SK-N-MC (cell line): ENCODE data around the gene DGKQ.

ENCODE experiments used
- EZH2 ChIP-seq: fragments of 200-600 bp; sonication (generic); IDR thresholded peaks from one replicate; pipeline ENCODE4 v1.6.1; 2017; ENCODE audit warnings: antibody characterized with exemption
- FOXP2 ChIP-seq: optimal IDR thresholded peaks from 2 replicates; pipeline ENCODE3; 2011; ENCODE audit warnings: mild to moderate bottlenecking, moderate library complexity; ENCODE audit not compliant: insufficient read depth; ENCODE audit errors: extremely low read length, control extremely low read depth
- POLR2AphosphoS5 ChIP-seq: IDR thresholded peaks from 2 replicates; pipeline ENCODE4 v1.6.1; 2012; ENCODE audit warnings: mild to moderate bottlenecking, low read depth, low read length, borderline replicate concordance

DNA sequence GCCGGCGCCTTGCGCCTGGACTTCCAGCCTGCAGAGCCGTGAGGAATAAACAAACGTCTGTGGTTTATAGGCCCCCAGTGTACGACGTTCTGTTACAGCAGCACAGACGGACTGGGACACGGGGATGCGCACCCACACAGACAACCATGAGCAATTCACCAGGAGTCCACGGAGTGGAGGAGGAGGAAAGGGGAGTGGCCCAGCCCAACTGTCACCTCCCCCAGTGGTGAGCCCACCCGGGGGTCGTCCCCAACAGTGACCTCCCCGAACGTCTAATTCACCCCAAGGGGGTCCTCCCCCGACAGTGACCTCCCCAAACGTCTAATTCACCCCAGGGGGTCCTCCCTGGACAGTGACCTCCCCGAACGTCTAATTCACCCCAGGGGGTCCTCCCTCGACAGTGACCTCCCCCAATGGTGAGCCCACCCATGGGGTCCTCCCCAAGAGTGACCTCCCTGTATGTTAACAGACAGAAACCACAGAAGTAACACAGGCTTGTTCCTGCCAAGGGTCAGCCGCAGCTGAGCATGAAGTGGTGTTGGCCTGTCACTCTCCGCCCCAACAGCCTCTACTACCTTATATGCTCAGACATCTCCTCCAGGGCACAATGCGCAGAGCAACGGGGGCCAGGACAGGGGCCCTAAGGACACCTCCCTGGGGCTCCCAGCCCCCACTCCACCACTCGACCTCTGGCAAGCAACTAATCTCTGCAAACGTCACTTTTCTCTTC, 47.4 kb downstream of the DGKQ start:
- TF ChIP-seq EZH2 (no peak), POLR2AphosphoS5 (no peak), FOXP2 (no peak)
